GM12878 (cell line): Measurements from ENCODE around the gene FNDC3B. TPM values are rescaled to one million over a fixed set of nuclear protein-coding genes. Genes with fewer than 3 reads are reported as not detected.

Experiments
- ATAC-seq: fragments of 200-7000 bp; cut with Tn5 transposase; 3 replicates; pipeline ENCODE4 v1.9.1; 2020; ENCODE audit warnings: mild to moderate bottlenecking, moderate library complexity
- BruUV-seq: library from RNA; stranded (reverse); fragments of 400-500 nt; replicated peaks from 2 replicates; lab custom pipeline; 2021; lab: Mats Ljungman, UMichigan
- CTCF ChIA-PET: fragments of 300-600 bp; sonication (Branson Sonifier 250); formaldehyde crosslinking; extraction: SDS; loops from one replicate; lab custom pipeline; 2021; ENCODE audit warnings: inconsistent platforms; lab: Yijun Ruan, JAX
- POLR2A ChIA-PET: fragments of 350-600 bp; formaldehyde crosslinking; extraction: SDS; loops from one replicate; lab custom pipeline; 2021; ENCODE audit warnings: inconsistent platforms; lab: Charles Lee
- RAD21 ChIA-PET: fragments of 300-600 bp; sonication (Branson Sonifier 250); formaldehyde crosslinking; loops from one replicate; lab custom pipeline; 2023; ENCODE audit warnings: antibody characterized with exemption; ENCODE audit not compliant: unreplicated experiment; lab: Charles Lee
- SMC1A ChIA-PET: fragments of 300-600 bp; sonication (Branson Sonifier 250); formaldehyde crosslinking; loops from one replicate; lab custom pipeline; 2023; ENCODE audit not compliant: unreplicated experiment, uncharacterized antibody; lab: Charles Lee
- DNase-seq: peaks from one replicate; pipeline ENCODE4 v3.0.0-alpha.2; 2011; ENCODE audit warnings: low read depth, low spot score
- FAIRE-seq: peaks from 3 replicates; lab custom pipeline; 2011; peaks lifted over from hg19 to GRCh38; lab: Jason Lieb, UNC
- H2AFZ ChIP-seq: 2 replicates; pipeline ENCODE4 v1.6.0; 2011; ENCODE audit warnings: low read depth, low read length, control low read depth; ENCODE audit not compliant: control insufficient read depth
- H3K27ac ChIP-seq: 2 replicates; pipeline ENCODE4 v1.5.1; 2011; ENCODE audit warnings: control low read depth; ENCODE audit not compliant: control insufficient read depth, insufficient read depth
- H3K27me3 ChIP-seq, 2 experiments: replicated peaks in 1 of 2; 2 replicates each; pipeline versions ENCODE4 v1.6.0 to v1.6.1; 2011; ENCODE audit warnings: low read length in 1 of 2; ENCODE audit not compliant: control insufficient read depth in 2 of 2, insufficient read depth in 2 of 2
- H3K36me3 ChIP-seq, 2 experiments: 2 replicates each; pipeline ENCODE4 v1.5.1; 2011; ENCODE audit warnings: low read length in 1 of 2; ENCODE audit not compliant: control insufficient read depth in 2 of 2, insufficient read depth in 2 of 2
- H3K4me1 ChIP-seq: 2 replicates; pipeline ENCODE4 v1.6.1; 2011; ENCODE audit warnings: mild to moderate bottlenecking, low read length, moderate library complexity, mixed read lengths; ENCODE audit not compliant: control insufficient read depth, insufficient read depth
- H3K4me2 ChIP-seq: 2 replicates; pipeline ENCODE4 v1.6.0; 2011; ENCODE audit warnings: control low read depth; ENCODE audit not compliant: control insufficient read depth, insufficient read depth
- H3K4me3 ChIP-seq: fragments of 200-600 bp; sonication (generic); 2 replicates; pipeline ENCODE4 v1.5.1; 2016
- H3K79me2 ChIP-seq: 2 replicates; pipeline ENCODE4 v1.6.0; 2011; ENCODE audit warnings: low read length; ENCODE audit not compliant: control insufficient read depth, insufficient read depth
- H3K9ac ChIP-seq: 2 replicates; pipeline ENCODE4 v1.8.0; 2011; ENCODE audit warnings: low read length, control low read depth, mixed read lengths; ENCODE audit not compliant: control insufficient read depth, insufficient read depth
- H3K9me3 ChIP-seq: replicated peaks from 3 replicates; pipeline ENCODE4 v1.5.1; 2011; ENCODE audit warnings: mild to moderate bottlenecking, low read length; ENCODE audit not compliant: control insufficient read depth, insufficient read depth
- H4K20me1 ChIP-seq: 2 replicates; pipeline ENCODE4 v1.6.0; 2011; ENCODE audit not compliant: control insufficient read depth, insufficient read depth
- BMI1 ChIP-seq: fragments of 450-650 bp; IDR thresholded peaks from 2 replicates; pipeline ENCODE4 v1.6.1; 2016; ENCODE audit warnings: mild to moderate bottlenecking, moderate library complexity, borderline replicate concordance
- CBFB ChIP-seq: IDR thresholded peaks from 2 replicates; pipeline ENCODE4 v1.6.1; 2016; ENCODE audit warnings: antibody characterized with exemption, low read depth
- GATAD2B ChIP-seq: fragments of 450-650 bp; conservative IDR thresholded peaks from 2 replicates; pipeline ENCODE4 v1.6.1; 2017; ENCODE audit warnings: low read depth, mild to moderate bottlenecking, moderate library complexity
- IKZF1 ChIP-seq: fragments of 450-650 bp; conservative IDR thresholded peaks from 2 replicates; pipeline ENCODE4 v1.6.1; 2017; ENCODE audit warnings: antibody characterized with exemption, mild to moderate bottlenecking
- MXI1 ChIP-seq: fragments of 150-350 bp; IDR thresholded peaks from 2 replicates; pipeline ENCODE4 v1.6.1; 2011; ENCODE audit warnings: low read depth, mild to moderate bottlenecking, inconsistent platforms, low read length, improper control_type of control experiment
- NFIC ChIP-seq: IDR thresholded peaks from 2 replicates; pipeline ENCODE4 v1.6.1; 2012; ENCODE audit warnings: low read depth, mild to moderate bottlenecking, inconsistent platforms, low read length, moderate library complexity
- PML ChIP-seq: IDR thresholded peaks from 2 replicates; pipeline ENCODE4 v1.6.1; 2012; ENCODE audit warnings: low read length, inconsistent platforms
- RAD21 ChIP-seq: IDR thresholded peaks from 2 replicates; pipeline ENCODE4 v1.6.1; 2011; ENCODE audit warnings: mild to moderate bottlenecking, low read depth, low read length, moderate library complexity; ENCODE audit not compliant: insufficient read depth
- STAT3 ChIP-seq: IDR thresholded peaks from 2 replicates; pipeline ENCODE4 v1.6.1; 2011; ENCODE audit warnings: low read depth, low read length, improper control_type of control experiment
- TCF7 ChIP-seq: IDR thresholded peaks from 2 replicates; pipeline ENCODE4 v1.6.1; 2014; ENCODE audit warnings: antibody characterized with exemption, borderline replicate concordance
- ZNF384 ChIP-seq: IDR thresholded peaks from 2 replicates; pipeline ENCODE4 v1.6.1; 2012; ENCODE audit warnings: low read depth, mild to moderate bottlenecking, low read length, improper control_type of control experiment, borderline replicate concordance
- WGBS: methylation state at CpG from one replicate; pipeline ENCODE4 v1.1.6; 2016; ENCODE audit warnings: low lambda C conversion rate; ENCODE audit not compliant: insufficient replicate concordance, insufficient coverage; ENCODE audit errors: missing lambda C conversion rate; 5-methylcytosine and 5-hydroxymethylcytosine counted together
- in situ Hi-C: fragments of 300-500 bp; cut with MboI; formaldehyde crosslinking; loops from 9 replicates; pipeline ENCODE4 v1.14.3; 2018; ENCODE audit warnings: mixed read lengths
- intact Hi-C: fragments of 100-400 bp; cut with micrococcal nuclease; formaldehyde crosslinking; loops from one replicate; pipeline ENCODE4 v1.14.2; 2022; ENCODE audit not compliant: unreplicated experiment
- polyA plus RNA-seq, 11 experiments: library from polyadenylated mRNA; depleted of rRNA in 4 of 11; unstranded in 6 of 11; stranded (reverse) in 5 of 11; fragments of >200 nt; fragmentation: Nextera tagmentation in 4 of 11; fragmentation: Illumina TruSeq in 1 of 11; extraction: Ambion mirVana in 4 of 11; extraction: Trizol in 1 of 11; gene quantifications; 1 replicate in 1 of 11; 2 replicates in 10 of 11; pipeline versions ENCODE4 v1.2.1 to v1.2.3, GENCODE V29; 2011 to 2016; ENCODE audit warnings: inconsistent platforms in 2 of 11, missing spikeins in 2 of 11, low read depth in 1 of 11
- total RNA-seq, 4 experiments: library from RNA; depleted of rRNA in 3 of 4; stranded (reverse); fragments of >200 nt in 3 of 4; fragmentation: Illumina TruSeq in 1 of 4; extraction: Trizol in 1 of 4; gene quantifications; 2 replicates each; pipeline versions ENCODE4 v1.2.1 to v1.2.3, GENCODE V29; 2013 to 2021
- TF ChIP-seq, protein P1 (sequence below): fragments of 450-650 bp; IDR thresholded peaks from 2 replicates; pipeline ENCODE4 v1.6.1; 2017; ENCODE audit warnings: low read depth, mild to moderate bottlenecking, moderate library complexity
- TF ChIP-seq, protein P2 (sequence below): fragments of 450-650 bp; IDR thresholded peaks from 2 replicates; pipeline ENCODE4 v1.6.1; 2017; ENCODE audit warnings: mild to moderate bottlenecking, moderate library complexity
- TF ChIP-seq, protein P3 (sequence below): fragments of 450-650 bp; IDR thresholded peaks from 2 replicates; pipeline ENCODE4 v1.6.1; 2017; ENCODE audit warnings: borderline replicate concordance

FNDC3B gene
- total and polyA plus RNA-seq, 10 of the 15 experiments (the other 5 are each of a cell fraction or from before 2014, with no cell fraction given): 7.9 to 35.0 (median 18.5) TPM

DNA sequence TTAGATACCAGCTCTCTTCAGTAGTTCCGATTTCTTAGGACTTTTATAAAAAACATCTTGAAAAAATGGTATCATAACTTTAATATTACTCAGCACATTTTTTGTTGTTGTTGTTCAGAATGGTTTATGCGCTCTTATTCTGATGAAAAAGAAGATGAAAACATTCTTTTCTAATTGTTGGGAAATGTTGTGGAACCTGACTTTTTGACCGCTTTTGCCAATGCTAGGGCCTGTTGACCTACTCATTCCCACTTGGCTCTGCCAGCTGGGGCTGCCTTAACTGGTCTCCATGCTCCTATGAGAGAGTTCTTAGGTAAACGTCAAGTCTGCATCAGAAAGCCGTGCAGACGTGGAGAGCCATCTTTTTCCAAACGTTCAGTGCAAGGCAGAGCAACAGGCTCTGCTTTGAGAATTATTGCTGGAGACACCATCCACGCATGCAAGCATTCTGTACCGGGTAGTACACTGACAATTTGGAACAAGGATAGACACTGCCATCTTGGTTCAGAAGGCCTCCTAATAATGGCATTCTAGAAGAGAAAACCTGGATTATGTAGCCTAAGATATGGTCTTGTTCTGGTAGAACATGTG, 232.1 kb downstream of the FNDC3B start (continued):
- TF ChIP-seq, protein P1, sequence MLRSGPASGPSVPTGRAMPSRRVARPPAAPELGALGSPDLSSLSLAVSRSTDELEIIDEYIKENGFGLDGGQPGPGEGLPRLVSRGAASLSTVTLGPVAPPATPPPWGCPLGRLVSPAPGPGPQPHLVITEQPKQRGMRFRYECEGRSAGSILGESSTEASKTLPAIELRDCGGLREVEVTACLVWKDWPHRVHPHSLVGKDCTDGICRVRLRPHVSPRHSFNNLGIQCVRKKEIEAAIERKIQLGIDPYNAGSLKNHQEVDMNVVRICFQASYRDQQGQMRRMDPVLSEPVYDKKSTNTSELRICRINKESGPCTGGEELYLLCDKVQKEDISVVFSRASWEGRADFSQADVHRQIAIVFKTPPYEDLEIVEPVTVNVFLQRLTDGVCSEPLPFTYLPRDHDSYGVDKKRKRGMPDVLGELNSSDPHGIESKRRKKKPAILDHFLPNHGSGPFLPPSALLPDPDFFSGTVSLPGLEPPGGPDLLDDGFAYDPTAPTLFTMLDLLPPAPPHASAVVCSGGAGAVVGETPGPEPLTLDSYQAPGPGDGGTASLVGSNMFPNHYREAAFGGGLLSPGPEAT: no peak

DNA sequence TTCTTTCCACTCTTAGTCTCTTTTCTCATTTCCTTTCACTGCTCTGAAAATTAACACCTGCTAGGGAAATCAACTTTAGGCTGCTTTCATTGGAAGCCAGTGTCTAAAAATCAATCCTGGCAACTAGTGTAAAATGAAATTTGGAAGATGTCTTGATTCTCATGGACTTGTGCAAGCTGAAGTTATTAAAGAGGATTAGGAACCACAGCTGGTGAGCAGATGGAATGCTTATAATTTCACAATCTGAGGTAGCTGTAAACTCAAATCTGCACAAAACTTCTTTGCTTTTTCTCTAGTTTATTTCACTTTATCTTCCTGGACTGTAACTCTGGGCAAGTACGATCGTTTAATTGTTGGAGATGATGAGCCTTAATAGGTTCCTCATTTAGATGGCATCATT, 233.3 kb downstream of the FNDC3B start:
- no peak for ATAC-seq
- in situ Hi-C loops (no loop called here), intact Hi-C loops (loop anchor here (5.0 to 10.0 kb wide), 3 partner anchors 210 to 428 kb away; partner anchors contain the start of genes FNDC3B and TMEM212)
- Histone ChIP-seq H3K27ac (0 out of 2 replicates have a peak overlapping the region, but pooled peaks have one; percentile 15), H3K27me3 (no peaks in the 10 kb centered on the region), H3K4me3 (no peak overlapping the region), H3K9me3 (no peaks in the 10 kb centered on the region), H3K4me2 (no peak overlapping the region), H3K4me1 (peaks cover 19% of the 10 kb centered on the region), H3K36me3 (no peaks in the 10 kb centered on the region; a peak in 3 of 4 replicates), H3K79me2 (no peaks in the 10 kb centered on the region; the same call in 1 of the 2 replicates), H2AFZ (no peak overlapping the region), H4K20me1 (no peaks in the 10 kb centered on the region), H3K9ac (no peak overlapping the region)
- 98% methylated on average over 2 of the region's 2 CpGs for WGBS
- POLR2A ChIA-PET: no interaction called here
- RAD21 ChIA-PET: interaction anchor here (1.3 to 1.6 kb wide), 3 partner anchors 45 to 155 kb away, joined by 3 to 5 read pairs (median 4); no protein-coding TSS in a partner anchor
- CTCF ChIA-PET: interaction anchor here (1.4 kb wide), 1 partner anchor 60 kb away, joined by 3 read pairs; no protein-coding TSS in a partner anchor
- FAIRE-seq: no peak
- SMC1A ChIA-PET: interaction anchor here (0.6 to 1.7 kb wide), 5 partner anchors 8 to 151 kb away, joined by 3 to 7 read pairs (median 3); no protein-coding TSS in a partner anchor
- TF ChIP-seq RAD21 (no peak), NFIC (no peak), MXI1 (no peak), BMI1 (no peak), STAT3 (no peak), TCF7 (no peak), GATAD2B (no peak), CBFB (no peak), IKZF1 (no peak), ZNF384 (no peak), PML (no peak)
- TF ChIP-seq, protein P2, sequence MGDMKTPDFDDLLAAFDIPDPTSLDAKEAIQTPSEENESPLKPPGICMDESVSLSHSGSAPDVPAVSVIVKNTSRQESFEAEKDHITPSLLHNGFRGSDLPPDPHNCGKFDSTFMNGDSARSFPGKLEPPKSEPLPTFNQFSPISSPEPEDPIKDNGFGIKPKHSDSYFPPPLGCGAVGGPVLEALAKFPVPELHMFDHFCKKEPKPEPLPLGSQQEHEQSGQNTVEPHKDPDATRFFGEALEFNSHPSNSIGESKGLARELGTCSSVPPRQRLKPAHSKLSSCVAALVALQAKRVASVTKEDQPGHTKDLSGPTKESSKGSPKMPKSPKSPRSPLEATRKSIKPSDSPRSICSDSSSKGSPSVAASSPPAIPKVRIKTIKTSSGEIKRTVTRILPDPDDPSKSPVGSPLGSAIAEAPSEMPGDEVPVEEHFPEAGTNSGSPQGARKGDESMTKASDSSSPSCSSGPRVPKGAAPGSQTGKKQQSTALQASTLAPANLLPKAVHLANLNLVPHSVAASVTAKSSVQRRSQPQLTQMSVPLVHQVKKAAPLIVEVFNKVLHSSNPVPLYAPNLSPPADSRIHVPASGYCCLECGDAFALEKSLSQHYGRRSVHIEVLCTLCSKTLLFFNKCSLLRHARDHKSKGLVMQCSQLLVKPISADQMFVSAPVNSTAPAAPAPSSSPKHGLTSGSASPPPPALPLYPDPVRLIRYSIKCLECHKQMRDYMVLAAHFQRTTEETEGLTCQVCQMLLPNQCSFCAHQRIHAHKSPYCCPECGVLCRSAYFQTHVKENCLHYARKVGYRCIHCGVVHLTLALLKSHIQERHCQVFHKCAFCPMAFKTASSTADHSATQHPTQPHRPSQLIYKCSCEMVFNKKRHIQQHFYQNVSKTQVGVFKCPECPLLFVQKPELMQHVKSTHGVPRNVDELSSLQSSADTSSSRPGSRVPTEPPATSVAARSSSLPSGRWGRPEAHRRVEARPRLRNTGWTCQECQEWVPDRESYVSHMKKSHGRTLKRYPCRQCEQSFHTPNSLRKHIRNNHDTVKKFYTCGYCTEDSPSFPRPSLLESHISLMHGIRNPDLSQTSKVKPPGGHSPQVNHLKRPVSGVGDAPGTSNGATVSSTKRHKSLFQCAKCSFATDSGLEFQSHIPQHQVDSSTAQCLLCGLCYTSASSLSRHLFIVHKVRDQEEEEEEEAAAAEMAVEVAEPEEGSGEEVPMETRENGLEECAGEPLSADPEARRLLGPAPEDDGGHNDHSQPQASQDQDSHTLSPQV: no peak
- TF ChIP-seq, protein P3, sequence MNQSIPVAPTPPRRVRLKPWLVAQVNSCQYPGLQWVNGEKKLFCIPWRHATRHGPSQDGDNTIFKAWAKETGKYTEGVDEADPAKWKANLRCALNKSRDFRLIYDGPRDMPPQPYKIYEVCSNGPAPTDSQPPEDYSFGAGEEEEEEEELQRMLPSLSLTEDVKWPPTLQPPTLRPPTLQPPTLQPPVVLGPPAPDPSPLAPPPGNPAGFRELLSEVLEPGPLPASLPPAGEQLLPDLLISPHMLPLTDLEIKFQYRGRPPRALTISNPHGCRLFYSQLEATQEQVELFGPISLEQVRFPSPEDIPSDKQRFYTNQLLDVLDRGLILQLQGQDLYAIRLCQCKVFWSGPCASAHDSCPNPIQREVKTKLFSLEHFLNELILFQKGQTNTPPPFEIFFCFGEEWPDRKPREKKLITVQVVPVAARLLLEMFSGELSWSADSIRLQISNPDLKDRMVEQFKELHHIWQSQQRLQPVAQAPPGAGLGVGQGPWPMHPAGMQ: no peak
- no TSS peak for BruUV-seq
- DNase-seq: no peak
